Mucosa of stomach (tissue), 1 donor: ENCODE measurements around the gene UVRAG.
"Not testable (repeated sequence)": the region's sequence is repeated elsewhere in the genome, so short reads cannot be mapped to it uniquely, and the experiment has no call there.

Experiments used
- H3K27me3 ChIP-seq: one replicate; pipeline ENCODE4 v1.7.0; 2013; ENCODE audit warnings: mild to moderate bottlenecking, low read length; ENCODE audit not compliant: control insufficient read depth, insufficient read depth
- H3K36me3 ChIP-seq: one replicate; pipeline ENCODE4 v1.7.0; 2013; ENCODE audit warnings: low read length; ENCODE audit not compliant: control insufficient read depth, insufficient read depth
- H3K4me1 ChIP-seq: one replicate; pipeline ENCODE4 v1.7.0; 2013; ENCODE audit warnings: mild to moderate bottlenecking, low read length; ENCODE audit not compliant: control insufficient read depth, insufficient read depth
- H3K4me3 ChIP-seq: one replicate; pipeline ENCODE4 v1.7.0; 2013; ENCODE audit warnings: low read length
- H3K9ac ChIP-seq: one replicate; pipeline ENCODE4 v1.7.0; 2013; ENCODE audit warnings: mild to moderate bottlenecking, low read length, moderate library complexity
- H3K9me3 ChIP-seq: one replicate; pipeline ENCODE4 v1.7.0; 2013; ENCODE audit warnings: mild to moderate bottlenecking, low read length, moderate library complexity; ENCODE audit not compliant: control insufficient read depth
- donor health status: Pancreatic carcinoma.

UVRAG gene

GRCh38 chr11:75921808-75922207 lies 106.8 kb downstream of the UVRAG start:
- no peaks in the 10 kb centered on the region for H3K36me3 ChIP-seq
- peaks cover 14% of the 10 kb centered on the region for H3K4me1 ChIP-seq
- H3K9me3 ChIP-seq: no peaks in the 10 kb centered on the region
- H3K27me3 ChIP-seq: no peaks in the 10 kb centered on the region
- H3K4me3 ChIP-seq: no peak overlapping the region
- no peak overlapping the region for H3K9ac ChIP-seq

- H3K4me3 ChIP-seq: no peak overlapping the region
- no peaks in the 10 kb centered on the region for H3K9me3 ChIP-seq
- H3K36me3 ChIP-seq: no peaks in the 10 kb centered on the region
- H3K4me1 ChIP-seq: peaks cover 14% of the 10 kb centered on the region
- no peaks in the 10 kb centered on the region for H3K27me3 ChIP-seq
- H3K9ac ChIP-seq: no peak overlapping the region
These were observed 110.2 kb downstream of the UVRAG start for GRCh38 chr11:75924966-75925784.

GRCh38 chr11:75925785-75926164 lies 110.8 kb downstream of the UVRAG start:
- Histone ChIP-seq H3K27me3 (no peaks in the 10 kb centered on the region), H3K4me3 (no peak overlapping the region), H3K4me1 (peaks cover 13% of the 10 kb centered on the region), H3K9me3 (no peaks in the 10 kb centered on the region), H3K9ac (no peak overlapping the region), H3K36me3 (no peaks in the 10 kb centered on the region)

GRCh38 chr11:75929706-75930105 lies 114.7 kb downstream of the UVRAG start:
- Histone ChIP-seq H3K36me3 (no peaks in the 10 kb centered on the region), H3K27me3 (no peaks in the 10 kb centered on the region), H3K9ac (no peak overlapping the region), H3K4me3 (no peak overlapping the region), H3K4me1 (peaks cover 5% of the 10 kb centered on the region), H3K9me3 (no peaks in the 10 kb centered on the region)

- Histone ChIP-seq H3K9ac (no peak overlapping the region), H3K4me1 (no peaks in the 10 kb centered on the region), H3K4me3 (no peak overlapping the region), H3K36me3 (no peaks in the 10 kb centered on the region), H3K27me3 (no peaks in the 10 kb centered on the region), H3K9me3 (no peaks in the 10 kb centered on the region)
These were observed 115.5 kb downstream of the UVRAG start for GRCh38 chr11:75930534-75930933.

- Histone ChIP-seq H3K4me1 (no peaks in the 10 kb centered on the region), H3K36me3 (no peaks in the 10 kb centered on the region), H3K27me3 (no peaks in the 10 kb centered on the region), H3K9me3 (no peaks in the 10 kb centered on the region), H3K9ac (no peak overlapping the region), H3K4me3 (no peak overlapping the region)
These were observed 116.1 kb downstream of the UVRAG start for GRCh38 chr11:75931124-75931523.

GRCh38 chr11:75933736-75934135 lies 118.7 kb downstream of the UVRAG start:
- H3K4me1 ChIP-seq, H3K4me3 ChIP-seq, H3K27me3 ChIP-seq, H3K9ac ChIP-seq, H3K9me3 ChIP-seq, H3K36me3 ChIP-seq: not testable (repeated sequence)

GRCh38 chr11:75934851-75935250 lies 119.8 kb downstream of the UVRAG start:
- Histone ChIP-seq H3K9me3 (no peaks in the 10 kb centered on the region), H3K4me1 (no peaks in the 10 kb centered on the region), H3K4me3 (no peak overlapping the region), H3K9ac (no peak overlapping the region), H3K36me3 (no peaks in the 10 kb centered on the region), H3K27me3 (no peaks in the 10 kb centered on the region)

- no peaks in the 10 kb centered on the region for H3K4me1 ChIP-seq
- no peaks in the 10 kb centered on the region for H3K27me3 ChIP-seq
- no peak overlapping the region for H3K4me3 ChIP-seq
- H3K9me3 ChIP-seq: no peaks in the 10 kb centered on the region
- no peaks in the 10 kb centered on the region for H3K36me3 ChIP-seq
- no peak overlapping the region for H3K9ac ChIP-seq
These were observed 123.5 kb downstream of the UVRAG start for GRCh38 chr11:75938543-75938942.

GRCh38 chr11:75939516-75939915 lies 124.5 kb downstream of the UVRAG start:
- H3K36me3 ChIP-seq: no peaks in the 10 kb centered on the region
- H3K27me3 ChIP-seq: no peaks in the 10 kb centered on the region
- no peak overlapping the region for H3K9ac ChIP-seq
- no peak overlapping the region for H3K4me3 ChIP-seq
- H3K9me3 ChIP-seq: no peaks in the 10 kb centered on the region
- H3K4me1 ChIP-seq: peaks cover 7% of the 10 kb centered on the region

- peaks cover 7% of the 10 kb centered on the region for H3K4me1 ChIP-seq
- no peaks in the 10 kb centered on the region for H3K27me3 ChIP-seq
- H3K9ac ChIP-seq: no peak overlapping the region
- no peak overlapping the region for H3K4me3 ChIP-seq
- H3K9me3 ChIP-seq: no peaks in the 10 kb centered on the region
- H3K36me3 ChIP-seq: no peaks in the 10 kb centered on the region
These were observed 125.0 kb downstream of the UVRAG start for GRCh38 chr11:75939992-75940391.

- Histone ChIP-seq H3K4me1 (peaks cover 12% of the 10 kb centered on the region), H3K9ac (no peak overlapping the region), H3K36me3 (no peaks in the 10 kb centered on the region)
These were observed 125.9 kb downstream of the UVRAG start for GRCh38 chr11:75940911-75941310.

GRCh38 chr11:75944515-75944914 lies 129.5 kb downstream of the UVRAG start:
- H3K4me1 ChIP-seq: peaks cover 20% of the 10 kb centered on the region
- H3K36me3 ChIP-seq: no peaks in the 10 kb centered on the region
- no peak overlapping the region for H3K4me3 ChIP-seq
- no peak overlapping the region for H3K9ac ChIP-seq
- no peaks in the 10 kb centered on the region for H3K9me3 ChIP-seq
- H3K27me3 ChIP-seq: no peaks in the 10 kb centered on the region

More at GRCh38 chr11:75940911-75941310, 125.9 kb downstream of the UVRAG start:
- Histone ChIP-seq H3K4me3 (no peak overlapping the region), H3K27me3 (no peaks in the 10 kb centered on the region), H3K9me3 (no peaks in the 10 kb centered on the region)
